CD14-positive monocyte (primary cell): ENCODE measurements around the gene PNKP. TPM values are rescaled to one million over a fixed set of nuclear protein-coding genes. Genes with fewer than 3 reads are reported as not detected.

Experiments
- DNase-seq, 3 donors: peaks; one replicate each; pipeline ENCODE4 v3.0.0-alpha.2; 2011 to 2022
- H2AFZ ChIP-seq: 2 replicates; pipeline ENCODE4 v1.6.0; 2012; ENCODE audit warnings: mild to moderate bottlenecking, low read depth, low read length, inconsistent platforms; ENCODE audit not compliant: insufficient read depth, poor library complexity, severe bottlenecking
- H3K27ac ChIP-seq, 2 donors: 1 replicate in 1 of 2; 2 replicates in 1 of 2; pipeline ENCODE4 v1.5.1; 2012 to 2013; ENCODE audit warnings: low read length in 2 of 2, control low read depth in 1 of 2, inconsistent platforms in 1 of 2, low read depth in 1 of 2, mild to moderate bottlenecking in 1 of 2
- H3K27me3 ChIP-seq, 2 donors: one replicate each; pipeline versions ENCODE4 v1.6.0 to v1.6.1; 2011 to 2013; ENCODE audit warnings: low read length in 2 of 2; ENCODE audit not compliant: control insufficient read depth in 2 of 2, insufficient read depth in 2 of 2
- H3K36me3 ChIP-seq, 2 donors: replicated peaks in 1 of 2; 1 replicate in 1 of 2; 2 replicates in 1 of 2; pipeline versions ENCODE4 v1.5.1 to v1.6.1; 2012 to 2013; ENCODE audit warnings: low read length in 2 of 2, control low read depth in 1 of 2, inconsistent platforms in 1 of 2, mild to moderate bottlenecking in 1 of 2; ENCODE audit not compliant: insufficient read depth in 2 of 2, control insufficient read depth in 1 of 2
- H3K4me1 ChIP-seq, 2 donors: 1 replicate in 1 of 2; 2 replicates in 1 of 2; pipeline versions ENCODE4 v1.5.1 to v1.6.1; 2012 to 2013; ENCODE audit warnings: low read length in 2 of 2, control low read depth in 1 of 2, inconsistent platforms in 1 of 2, mild to moderate bottlenecking in 1 of 2, moderate library complexity in 1 of 2; ENCODE audit not compliant: insufficient read depth in 2 of 2, control insufficient read depth in 1 of 2
- H3K4me2 ChIP-seq: replicated peaks from 2 replicates; pipeline ENCODE3; 2012; ENCODE audit warnings: low read length, moderate library complexity, mild to moderate bottlenecking; ENCODE audit not compliant: poor library complexity, severe bottlenecking; ENCODE audit errors: extremely low read depth
- H3K4me3 ChIP-seq, 3 experiments: fragments of 200-600 bp in 1 of 3; sonication (generic) in 1 of 3; replicated peaks in 1 of 3; 1 replicate in 2 of 3; 2 replicates in 1 of 3; pipeline ENCODE4 v1.5.1; 2011 to 2013; ENCODE audit warnings: low read length in 3 of 3, mild to moderate bottlenecking in 3 of 3, control low read depth in 2 of 3, low read depth in 2 of 3, inconsistent platforms in 1 of 3, moderate library complexity in 1 of 3
- H3K79me2 ChIP-seq: 2 replicates; pipeline ENCODE4 v1.6.0; 2012; ENCODE audit warnings: mild to moderate bottlenecking, control low read depth, inconsistent platforms, low read length, moderate library complexity; ENCODE audit not compliant: insufficient read depth
- H3K9ac ChIP-seq: 2 replicates; pipeline ENCODE4 v1.6.0; 2017; ENCODE audit warnings: low read length, mild to moderate bottlenecking; ENCODE audit not compliant: insufficient read depth, poor library complexity, severe bottlenecking
- H3K9me3 ChIP-seq, 2 donors: replicated peaks in 1 of 2; 1 replicate in 1 of 2; 2 replicates in 1 of 2; pipeline versions ENCODE4 v1.5.1 to v1.6.1; 2012 to 2013; ENCODE audit warnings: low read length in 2 of 2, control low read depth in 1 of 2; ENCODE audit not compliant: control insufficient read depth in 1 of 2, insufficient read depth in 1 of 2
- H4K20me1 ChIP-seq: 2 replicates; pipeline ENCODE4 v1.6.0; 2012; ENCODE audit warnings: mild to moderate bottlenecking, low read length, control low read depth, moderate library complexity; ENCODE audit not compliant: insufficient read depth
- H3K27ac Mint-ChIP-seq, 7 donors: one replicate each; pipeline ENCODE4 v1.8.0; 2020; ENCODE audit warnings: mild to moderate bottlenecking in 7 of 7, mixed read lengths in 7 of 7, moderate library complexity in 6 of 7, inconsistent platforms in 2 of 7
- H3K27me3 Mint-ChIP-seq, 3 donors: one replicate each; pipeline ENCODE4 v1.8.0; 2021 to 2022; ENCODE audit warnings: low read depth in 3 of 3, mild to moderate bottlenecking in 3 of 3, mixed read lengths in 3 of 3, moderate library complexity in 3 of 3, inconsistent platforms in 1 of 3
- H3K36me3 Mint-ChIP-seq, 2 donors: one replicate each; pipeline ENCODE4 v1.8.0; 2020; ENCODE audit warnings: mixed read lengths in 2 of 2, inconsistent platforms in 1 of 2, mild to moderate bottlenecking in 1 of 2
- H3K4me1 Mint-ChIP-seq: one replicate; pipeline ENCODE4 v1.8.0; 2020; ENCODE audit warnings: mild to moderate bottlenecking, mixed read lengths
- H3K4me3 Mint-ChIP-seq, 2 donors: one replicate each; pipeline ENCODE4 v1.8.0; 2020; ENCODE audit warnings: mild to moderate bottlenecking in 2 of 2, mixed read lengths in 2 of 2, moderate library complexity in 1 of 2
- H3K9me3 Mint-ChIP-seq, 7 donors: one replicate each; pipeline ENCODE4 v1.8.0; 2020 to 2022; ENCODE audit warnings: mixed read lengths in 7 of 7, mild to moderate bottlenecking in 6 of 7, moderate library complexity in 6 of 7, inconsistent platforms in 2 of 7
- WGBS: methylation state at CpG from one replicate; pipeline ENCODE4 v1.1.5; 2013; ENCODE audit warnings: missing lambda C conversion rate; ENCODE audit not compliant: insufficient coverage; 5-methylcytosine and 5-hydroxymethylcytosine counted together
- intact Hi-C, 2 donors: fragments of 100-400 bp; cut with micrococcal nuclease; formaldehyde crosslinking; loops; one replicate each; pipeline versions ENCODE4 v1.15.0 to v1.15.1; 2023
- polyA plus RNA-seq, 3 donors: library from polyadenylated mRNA; depleted of rRNA in 1 of 3; unstranded in 2 of 3; stranded (reverse) in 1 of 3; fragments of 300-500 nt in 2 of 3; fragments of >200 nt in 1 of 3; fragmentation: Illumina TruSeq in 2 of 3; gene quantifications; 1 replicate in 2 of 3; 2 replicates in 1 of 3; pipeline ENCODE4 v1.2.3, GENCODE V29; 2012 to 2021
- TF ChIP-seq, protein P1 (sequence below): fragments of 200-600 bp; IDR thresholded peaks from one replicate; pipeline ENCODE4 v1.8.0; 2022; ENCODE audit warnings: antibody characterized with exemption, mild to moderate bottlenecking

Gene PNKP
- polyA plus RNA-seq, 3 donors = 23.0 to 88.6 (median 30.2) TPM

DNA sequence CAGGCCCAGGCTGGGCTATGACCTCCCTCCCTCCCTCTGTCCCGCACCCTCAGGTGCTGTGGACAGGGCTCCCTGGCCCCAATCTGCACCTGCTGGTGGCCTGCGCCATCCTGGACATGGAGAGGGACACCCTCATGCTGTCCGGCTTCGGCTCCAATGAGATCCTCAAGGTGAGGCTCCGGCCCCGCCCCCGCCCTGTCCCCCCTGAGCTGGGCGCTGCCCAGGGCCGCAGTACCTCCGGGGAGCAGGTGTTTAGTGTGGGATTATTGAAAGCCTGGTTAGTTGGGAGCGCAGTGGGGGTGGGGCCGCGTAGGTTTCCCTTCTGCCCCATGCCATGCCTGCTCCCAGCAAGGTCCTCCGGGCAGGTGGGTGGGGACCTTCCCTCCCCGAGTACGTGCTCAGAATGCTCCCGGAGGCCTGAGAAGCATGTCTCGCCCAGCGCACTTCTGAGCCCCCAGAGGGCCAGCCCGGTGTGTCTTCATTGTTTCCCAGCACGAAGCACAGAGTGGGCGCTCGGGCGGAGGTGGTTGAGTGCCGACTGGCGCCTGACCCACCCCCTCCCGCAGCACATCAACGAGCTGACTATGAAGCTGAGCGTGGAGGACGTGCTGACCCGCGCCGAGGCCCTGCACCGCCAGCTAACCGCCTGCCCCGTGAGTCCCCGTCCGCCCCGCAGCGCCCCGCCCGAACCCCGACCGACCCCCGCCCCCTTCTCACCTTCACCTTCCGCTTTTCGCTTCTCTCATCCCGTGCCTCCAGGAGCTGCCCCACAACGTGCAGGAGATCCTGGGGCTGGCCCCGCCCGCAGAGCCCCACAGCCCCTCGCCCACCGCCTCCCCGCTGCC lies 20.5 kb upstream of the PNKP start:
- H3K4me2 ChIP-seq = no peak overlapping the region
- no peak overlapping the region for H2AFZ ChIP-seq
- no peak overlapping the region for H3K27ac ChIP-seq
- peaks cover 16% of the 10 kb centered on the region for H3K4me1 Mint-ChIP-seq
- no peaks in the 10 kb centered on the region for H3K79me2 ChIP-seq
- peaks cover 11 to 13% of the 10 kb centered on the region in 2 donors for H3K4me1 ChIP-seq
- no peak overlapping the region for H3K4me3 Mint-ChIP-seq
- no peak overlapping the region for H3K27ac Mint-ChIP-seq
- peaks cover 0 to 7% (median 0%) of the 10 kb centered on the region in 7 donors for H3K9me3 Mint-ChIP-seq
- H3K36me3 Mint-ChIP-seq = peaks cover 44 to 51% of the 10 kb centered on the region in 2 donors
- WGBS = 93% methylated on average over 36 of the region's 54 CpGs
- intact Hi-C loops = loop anchor here in 1 of 2 donors (5.0 kb wide), 1 partner anchor 39 kb away; the partner anchor contains the start of genes ATF5 and NUP62
- TF ChIP-seq, protein P1, sequence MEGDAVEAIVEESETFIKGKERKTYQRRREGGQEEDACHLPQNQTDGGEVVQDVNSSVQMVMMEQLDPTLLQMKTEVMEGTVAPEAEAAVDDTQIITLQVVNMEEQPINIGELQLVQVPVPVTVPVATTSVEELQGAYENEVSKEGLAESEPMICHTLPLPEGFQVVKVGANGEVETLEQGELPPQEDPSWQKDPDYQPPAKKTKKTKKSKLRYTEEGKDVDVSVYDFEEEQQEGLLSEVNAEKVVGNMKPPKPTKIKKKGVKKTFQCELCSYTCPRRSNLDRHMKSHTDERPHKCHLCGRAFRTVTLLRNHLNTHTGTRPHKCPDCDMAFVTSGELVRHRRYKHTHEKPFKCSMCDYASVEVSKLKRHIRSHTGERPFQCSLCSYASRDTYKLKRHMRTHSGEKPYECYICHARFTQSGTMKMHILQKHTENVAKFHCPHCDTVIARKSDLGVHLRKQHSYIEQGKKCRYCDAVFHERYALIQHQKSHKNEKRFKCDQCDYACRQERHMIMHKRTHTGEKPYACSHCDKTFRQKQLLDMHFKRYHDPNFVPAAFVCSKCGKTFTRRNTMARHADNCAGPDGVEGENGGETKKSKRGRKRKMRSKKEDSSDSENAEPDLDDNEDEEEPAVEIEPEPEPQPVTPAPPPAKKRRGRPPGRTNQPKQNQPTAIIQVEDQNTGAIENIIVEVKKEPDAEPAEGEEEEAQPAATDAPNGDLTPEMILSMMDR = no peak
- H3K9ac ChIP-seq = no peak overlapping the region
- peaks cover 21 to 23% of the 10 kb centered on the region in 2 donors for H3K36me3 ChIP-seq
- H3K4me3 ChIP-seq = no peak overlapping the region
- peaks cover 0 to 9% of the 10 kb centered on the region in 2 donors for H3K27me3 ChIP-seq
- peaks cover 17 to 36% (median 26%) of the 10 kb centered on the region in 3 donors for H3K27me3 Mint-ChIP-seq
- H3K9me3 ChIP-seq = no peaks in the 10 kb centered on the region
- H4K20me1 ChIP-seq = peaks cover 27% of the 10 kb centered on the region
- DNase-seq = no peak

DNA sequence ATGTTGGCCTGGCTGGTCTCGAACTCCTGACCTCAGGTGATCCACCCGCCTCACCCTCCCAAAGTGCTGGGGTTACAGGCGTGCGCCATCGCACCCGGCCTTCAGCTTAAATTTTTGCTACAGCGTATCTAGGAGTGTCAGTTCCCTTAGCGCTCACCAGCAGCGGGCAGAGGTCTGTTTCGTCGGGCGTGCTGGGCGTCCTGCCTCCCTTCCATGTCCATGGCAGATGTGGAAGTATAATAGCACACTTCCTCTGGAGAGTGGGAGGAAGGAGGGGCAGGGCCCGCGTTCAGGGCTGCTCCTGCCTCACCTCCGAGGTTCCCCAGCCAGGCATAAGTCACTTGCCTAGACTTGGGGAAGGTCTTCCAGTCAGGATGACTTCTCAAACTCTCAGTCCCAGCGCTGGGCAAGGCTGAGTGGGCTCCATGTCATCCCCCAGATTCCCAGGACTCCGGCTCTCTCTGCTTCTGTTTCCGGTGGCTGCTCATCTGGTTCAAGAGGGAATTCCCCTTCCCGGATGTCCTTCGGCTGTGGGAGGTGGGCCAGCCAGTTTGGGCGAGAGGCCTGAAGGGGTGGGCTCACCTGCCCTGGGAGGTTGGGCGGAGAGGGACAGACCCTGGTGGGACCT lies 19.8 kb upstream of the PNKP start:
- no peak for DNase-seq
- TF ChIP-seq, protein P1 = no peak
- Mint-ChIP-seq H3K9me3 (peaks cover 0 to 7% (median 0%) of the 10 kb centered on the region in 7 donors), H3K27ac (no peak overlapping the region), H3K4me3 (no peak overlapping the region), H3K36me3 (peaks cover 51% of the 10 kb centered on the region in 2 donors), H3K4me1 (peaks cover 12% of the 10 kb centered on the region), H3K27me3 (peaks cover 11 to 31% (median 24%) of the 10 kb centered on the region in 3 donors)
- intact Hi-C loops = loop anchor here in 1 of 2 donors (5.0 kb wide), 1 partner anchor 40 kb away; the partner anchor contains the start of genes ATF5 and NUP62
- Histone ChIP-seq H3K4me3 (no peak overlapping the region), H3K9ac (no peak overlapping the region), H3K4me1 (peaks cover 11 to 13% of the 10 kb centered on the region in 2 donors), H3K9me3 (no peaks in the 10 kb centered on the region), H3K27me3 (peaks cover 0 to 4% of the 10 kb centered on the region in 2 donors), H3K36me3 (peaks cover 28 to 30% of the 10 kb centered on the region in 2 donors), H3K27ac (no peak overlapping the region), H3K4me2 (no peak overlapping the region), H3K79me2 (no peaks in the 10 kb centered on the region), H2AFZ (no peak overlapping the region), H4K20me1 (peaks cover 34% of the 10 kb centered on the region)
- 92% methylated on average over 20 of the region's 23 CpGs for WGBS
